ENCODE results near the gene ZFP36L1. TPM values are rescaled to one million over a fixed set of nuclear protein-coding genes. Genes with fewer than 3 reads are reported as not detected.

Gene ZFP36L1
- total RNA-seq (2022) (208 and 240 TPM in 2 replicates), Bru-seq, nascent RNA (percentile 99 among the genes with signal in this experiment), BruChase-seq, experiment 1, labeled RNA remaining after a 6-hour chase (percentile 96 among the genes with signal in this experiment), BruChase-seq, experiment 2, labeled RNA remaining after a 2-hour chase (percentile 99 among the genes with signal in this experiment)
- long read RNA-seq, transcript ZFP36L1-201 (3 exons, 3,026 nt), result minor isoform, 5 of 230 reads
- long read RNA-seq, transcript ZFP36L1-202 (2 exons, 3,190 nt), result major isoform, 136 of 230 reads
- long read RNA-seq, partial matches to known transcripts, result 3 of 230 reads
- long read RNA-seq, other reads (novel, unspliced or antisense), result 85 of 230 reads

GRCh38 chr14:68792979-68793733 lies at the start of gene ZFP36L1:
Gene ZFP36L1 (minus strand): TSS chr14:68793067. CDS start chr14:68792938, 129 bp downstream.
- no peak for TF ChIP-seq CTCF (IDR thresholded peaks at IDR 0.05; ENCODE audit: unreplicated experiment)

GRCh38 chr14:68842298-68842697 lies 49.4 kb upstream of the ZFP36L1 start:
- Mint-ChIP-seq H3K9me3 (ENCODE audit: low read depth, unreplicated experiment) (no peaks in the 10 kb centered on the region), H3K36me3 (ENCODE audit: insufficient read depth, unreplicated experiment) (peaks cover 11% of the 10 kb centered on the region), H3K4me1 (ENCODE audit: low read depth, unreplicated experiment) (peaks cover 28% of the 10 kb centered on the region), H3K4me3 (ENCODE audit: low read depth, unreplicated experiment) (no peak overlapping the region), H3K27ac (ENCODE audit: unreplicated experiment) (no peak overlapping the region), H3K27me3 (ENCODE audit: unreplicated experiment) (no peaks in the 10 kb centered on the region)
- CTCF ChIA-PET, result interaction anchor here (0.6 kb wide), 1 partner anchor 1006 kb away, joined by 3 read pairs; no protein-coding TSS in a partner anchor
- no TSS peak for BruUV-seq (replicated peaks)
- no peak for TF ChIP-seq CTCF (IDR thresholded peaks at IDR 0.05; ENCODE audit: unreplicated experiment)
- no peak for DNase-seq
- intact Hi-C loops (cut with micrococcal nuclease; ENCODE audit: unreplicated experiment), result loop anchor here (5.0 kb wide), 2 partner anchors 910 to 960 kb away; no protein-coding TSS in a partner anchor

More at GRCh38 chr14:68792979-68793733, at the start of gene ZFP36L1:
- Mint-ChIP-seq H3K27me3 (ENCODE audit: unreplicated experiment) (no peaks in the 10 kb centered on the region), H3K27ac (ENCODE audit: unreplicated experiment) (peak within 1 kb of the TSS; percentile 81), H3K36me3 (ENCODE audit: insufficient read depth, unreplicated experiment) (peaks cover 88% of the 10 kb centered on the region), H3K4me3 (ENCODE audit: low read depth, unreplicated experiment) (peak within 1 kb of the TSS; percentile 85), H3K4me1 (ENCODE audit: low read depth, unreplicated experiment) (peaks cover 11% of the 10 kb centered on the region), H3K9me3 (ENCODE audit: low read depth, unreplicated experiment) (no peaks in the 10 kb centered on the region)
- CTCF ChIA-PET, result interaction anchor here (0.6 to 1.2 kb wide), 15 partner anchors 8 to 1195 kb away, joined by 3 to 12 read pairs (median 4); no protein-coding TSS in a partner anchor
- no TSS peak for BruUV-seq (replicated peaks)
- peak; percentile 91 for DNase-seq
- intact Hi-C loops (cut with micrococcal nuclease; ENCODE audit: unreplicated experiment), result no loop called here

GRCh38 chr14:68841016-68841809 lies 48.3 kb upstream of the ZFP36L1 start:
- no peaks in the 10 kb centered on the region for H3K27me3 Mint-ChIP-seq (ENCODE audit: unreplicated experiment)
- H3K4me1 Mint-ChIP-seq (ENCODE audit: low read depth, unreplicated experiment), result peaks cover 28% of the 10 kb centered on the region
- no peak for DNase-seq
- H3K4me3 Mint-ChIP-seq (ENCODE audit: low read depth, unreplicated experiment), result no peak overlapping the region
- no TSS peak for BruUV-seq (replicated peaks)
- H3K36me3 Mint-ChIP-seq (ENCODE audit: insufficient read depth, unreplicated experiment), result peaks cover 11% of the 10 kb centered on the region
- no peaks in the 10 kb centered on the region for H3K9me3 Mint-ChIP-seq (ENCODE audit: low read depth, unreplicated experiment)
- CTCF ChIA-PET, result no interaction called here
- intact Hi-C loops (cut with micrococcal nuclease; ENCODE audit: unreplicated experiment), result loop anchor here (5.0 kb wide), 2 partner anchors 909 to 959 kb away; no protein-coding TSS in a partner anchor
- no peak for TF ChIP-seq CTCF (IDR thresholded peaks at IDR 0.05; ENCODE audit: unreplicated experiment)
- H3K27ac Mint-ChIP-seq (ENCODE audit: unreplicated experiment), result no peak overlapping the region

GRCh38 chr14:68840454-68840853 lies 47.6 kb upstream of the ZFP36L1 start:
- H3K4me1 Mint-ChIP-seq (ENCODE audit: low read depth, unreplicated experiment), result peaks cover 28% of the 10 kb centered on the region
- H3K27ac Mint-ChIP-seq (ENCODE audit: unreplicated experiment), result no peak overlapping the region
- CTCF ChIA-PET, result no interaction called here
- peaks cover 11% of the 10 kb centered on the region for H3K36me3 Mint-ChIP-seq (ENCODE audit: insufficient read depth, unreplicated experiment)
- peaks cover 2% of the 10 kb centered on the region for H3K9me3 Mint-ChIP-seq (ENCODE audit: low read depth, unreplicated experiment)
- H3K4me3 Mint-ChIP-seq (ENCODE audit: low read depth, unreplicated experiment), result no peak overlapping the region
- TF ChIP-seq CTCF (IDR thresholded peaks at IDR 0.05; ENCODE audit: unreplicated experiment), result no peak
- intact Hi-C loops (cut with micrococcal nuclease; ENCODE audit: unreplicated experiment), result loop anchor here (5.0 kb wide), 2 partner anchors 908 to 958 kb away; no protein-coding TSS in a partner anchor
- DNase-seq, result no peak
- no TSS peak for BruUV-seq (replicated peaks)
- H3K27me3 Mint-ChIP-seq (ENCODE audit: unreplicated experiment), result no peaks in the 10 kb centered on the region

All from Calu3 (cell line).